GM19438 (cell line): ENCODE measurements around the gene HCRT.
"Not testable (repeated sequence)": the region's sequence is repeated elsewhere in the genome, so short reads cannot be mapped to it uniquely, and the experiment has no call there.

Experiments
- ATAC-seq: cut with Tn5 transposase; IDR thresholded peaks from one replicate; pipeline ENCODE4 v1.9.1; 2021; ENCODE audit warnings: low read depth; ENCODE audit not compliant: unreplicated experiment

The HCRT gene

GRCh38 chr17:42184713-42185620 lies at the start of gene HCRT:
TSS of gene HCRT (minus strand) at chr17:42185452. CDS start at chr17:42185365, 87 bp downstream.
- ATAC-seq: no peak

GRCh38 chr17:42233994-42234393 lies 48.7 kb upstream of the HCRT start:
- ATAC-seq: no peak

GRCh38 chr17:42233156-42233555 lies 47.9 kb upstream of the HCRT start:
- no peak for ATAC-seq

- no peak for ATAC-seq
These were observed 45.0 kb upstream of the HCRT start for GRCh38 chr17:42230225-42230624.

GRCh38 chr17:42227849-42228700 lies 42.8 kb upstream of the HCRT start:
- ATAC-seq: no peak

GRCh38 chr17:42225646-42226045 lies 40.4 kb upstream of the HCRT start:
- no peak for ATAC-seq

- no peak for ATAC-seq
These were observed 39.4 kb upstream of the HCRT start for GRCh38 chr17:42224651-42225050.

GRCh38 chr17:42221886-42222745 lies 36.9 kb upstream of the HCRT start:
- ATAC-seq: no peak

GRCh38 chr17:42219280-42219679 lies 34.0 kb upstream of the HCRT start:
- ATAC-seq: not testable (repeated sequence)

- ATAC-seq: no peak
These were observed 28.9 kb upstream of the HCRT start for GRCh38 chr17:42214156-42214555.

- no peak for ATAC-seq
These were observed 27.1 kb upstream of the HCRT start for GRCh38 chr17:42212382-42212781.

GRCh38 chr17:42211921-42212341 lies 26.7 kb upstream of the HCRT start:
- ATAC-seq: not testable (repeated sequence)

GRCh38 chr17:42210046-42210445 lies 24.8 kb upstream of the HCRT start:
- ATAC-seq: no peak

- ATAC-seq: not testable (repeated sequence)
These were observed 20.9 kb upstream of the HCRT start for GRCh38 chr17:42206153-42206612.

- no peak for ATAC-seq
These were observed 18.1 kb upstream of the HCRT start for GRCh38 chr17:42203354-42203753.

- ATAC-seq: no peak
These were observed 17.4 kb upstream of the HCRT start for GRCh38 chr17:42202696-42203095.

- no peak for ATAC-seq
These were observed 16.9 kb upstream of the HCRT start for GRCh38 chr17:42202159-42202558.

- ATAC-seq: no peak
These were observed 16.2 kb upstream of the HCRT start for GRCh38 chr17:42201458-42201772.

GRCh38 chr17:42200706-42201457 lies 15.6 kb upstream of the HCRT start:
- ATAC-seq: no peak
